ENCODE measurements around the gene MAL.

DNA sequence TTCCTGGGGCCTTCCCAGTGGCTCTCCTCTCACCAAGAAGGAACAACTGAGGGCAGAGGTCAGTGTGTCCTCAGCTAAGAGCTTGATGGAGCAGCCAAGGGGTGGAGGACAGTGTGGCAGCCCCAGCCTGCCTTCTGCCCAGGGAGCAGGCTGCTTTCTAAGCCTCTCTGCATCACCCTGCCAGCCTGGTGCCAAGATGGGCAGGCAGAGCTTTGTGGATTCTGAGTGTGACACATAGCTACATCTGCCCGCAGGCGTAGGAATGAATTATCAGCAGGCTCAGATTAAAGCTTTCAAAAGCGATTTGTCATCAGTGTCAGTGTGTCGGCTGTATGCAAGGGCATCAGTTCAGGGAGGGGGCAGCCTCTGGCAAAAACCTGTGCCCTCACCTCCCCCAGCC, 8.7 kb downstream of the MAL start:
- TF ChIP-seq, protein P1, sequence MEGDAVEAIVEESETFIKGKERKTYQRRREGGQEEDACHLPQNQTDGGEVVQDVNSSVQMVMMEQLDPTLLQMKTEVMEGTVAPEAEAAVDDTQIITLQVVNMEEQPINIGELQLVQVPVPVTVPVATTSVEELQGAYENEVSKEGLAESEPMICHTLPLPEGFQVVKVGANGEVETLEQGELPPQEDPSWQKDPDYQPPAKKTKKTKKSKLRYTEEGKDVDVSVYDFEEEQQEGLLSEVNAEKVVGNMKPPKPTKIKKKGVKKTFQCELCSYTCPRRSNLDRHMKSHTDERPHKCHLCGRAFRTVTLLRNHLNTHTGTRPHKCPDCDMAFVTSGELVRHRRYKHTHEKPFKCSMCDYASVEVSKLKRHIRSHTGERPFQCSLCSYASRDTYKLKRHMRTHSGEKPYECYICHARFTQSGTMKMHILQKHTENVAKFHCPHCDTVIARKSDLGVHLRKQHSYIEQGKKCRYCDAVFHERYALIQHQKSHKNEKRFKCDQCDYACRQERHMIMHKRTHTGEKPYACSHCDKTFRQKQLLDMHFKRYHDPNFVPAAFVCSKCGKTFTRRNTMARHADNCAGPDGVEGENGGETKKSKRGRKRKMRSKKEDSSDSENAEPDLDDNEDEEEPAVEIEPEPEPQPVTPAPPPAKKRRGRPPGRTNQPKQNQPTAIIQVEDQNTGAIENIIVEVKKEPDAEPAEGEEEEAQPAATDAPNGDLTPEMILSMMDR (IDR thresholded peaks at IDR 0.05) = no peak
- TF ChIP-seq POLR2A (IDR thresholded peaks at IDR 0.05) = no peak

Measured in Peyer's patch (tissue), 4 donors.